ENCODE measurements around the gene RARRES1. TPM values are rescaled to one million over a fixed set of nuclear protein-coding genes. Genes with fewer than 3 reads are reported as not detected.

Gene RARRES1
- total and polyA plus RNA-seq, 5 donors from 2014 or later = not detected

Other genes starting within 250 kb of the RARRES1 start
- gene MLF1, start 161.3 kb downstream of the RARRES1 start, total RNA-seq = 5.3 TPM
- 1 to 10 TPM; 5.2 to 8.3 (median 6.1) TPM for gene MLF1, start 161.3 kb downstream of the RARRES1 start, polyA plus RNA-seq
- 36.9 TPM for gene GFM1, start 87.9 kb downstream of the RARRES1 start, total RNA-seq
- 10 to 100 TPM; 22.2 to 36.0 (median 31.1) TPM for gene GFM1, start 87.9 kb downstream of the RARRES1 start, polyA plus RNA-seq
- gene LXN, start 59.8 kb downstream of the RARRES1 start, total RNA-seq = 6.6 TPM
- 10 to 100 TPM; 23.1 to 31.9 (median 24.7) TPM for gene LXN, start 59.8 kb downstream of the RARRES1 start, polyA plus RNA-seq
- 23.3 TPM for gene MFSD1, start 69.6 kb upstream of the RARRES1 start, total RNA-seq
- gene MFSD1, start 69.6 kb upstream of the RARRES1 start, polyA plus RNA-seq = 10 to 100 TPM; 52.8 to 65.8 (median 58.4) TPM

Measured in CD4-positive, CD25-positive, alpha-beta regulatory T cell (primary cell).